IMR-90 (cell line): ENCODE measurements around the gene TCAP. TPM values are rescaled to one million over a fixed set of nuclear protein-coding genes. Genes with fewer than 3 reads are reported as not detected.

Source experiments
- ATAC-seq: fragments of 200-7000 bp; cut with Tn5 transposase; 2 replicates; pipeline ENCODE4 v1.9.1; 2020; ENCODE audit warnings: low read depth, mild to moderate bottlenecking, moderate library complexity
- BruUV-seq: library from RNA; stranded (reverse); fragments of 400-500 nt; replicated peaks from 2 replicates; lab custom pipeline; 2021; lab: Mats Ljungman, UMichigan
- CTCF ChIA-PET: fragments of 300-600 bp; formaldehyde crosslinking; extraction: SDS; loops from one replicate; lab custom pipeline; 2021; ENCODE audit warnings: antibody characterized with exemption; lab: Yijun Ruan, JAX
- POLR2A ChIA-PET: fragments of 300-600 bp; sonication (Branson Sonifier 250); formaldehyde crosslinking; loops from one replicate; lab custom pipeline; 2022; ENCODE audit warnings: antibody characterized with exemption; ENCODE audit not compliant: unreplicated experiment; lab: Charles Lee
- DNase-seq: peaks from one replicate; pipeline ENCODE4 v3.0.0; 2013
- H2AFZ ChIP-seq: replicated peaks from 2 replicates; pipeline ENCODE3; 2013; ENCODE audit warnings: low read length, mild to moderate bottlenecking; ENCODE audit not compliant: poor library complexity
- H2AK5ac ChIP-seq: 2 replicates; pipeline ENCODE4 v1.6.1; 2013; ENCODE audit warnings: low read depth, low read length, inconsistent platforms
- H2AK9ac ChIP-seq: replicated peaks from 2 replicates; pipeline ENCODE3; 2013; ENCODE audit warnings: mild to moderate bottlenecking, low read depth, low read length, moderate library complexity; ENCODE audit not compliant: poor library complexity
- H2BK120ac ChIP-seq: 2 replicates; pipeline ENCODE4 v1.6.1; 2013; ENCODE audit warnings: low read depth, low read length, inconsistent platforms
- H2BK15ac ChIP-seq: 3 replicates; pipeline ENCODE4 v1.6.1; 2013; ENCODE audit warnings: low read depth, low read length, inconsistent platforms
- H2BK20ac ChIP-seq: 2 replicates; pipeline ENCODE4 v1.6.1; 2013; ENCODE audit warnings: low read depth, mild to moderate bottlenecking, inconsistent platforms, low read length, moderate library complexity
- H2BK5ac ChIP-seq: 2 replicates; pipeline ENCODE4 v1.6.1; 2013; ENCODE audit warnings: mild to moderate bottlenecking, low read depth, low read length, inconsistent platforms; ENCODE audit not compliant: poor library complexity, severe bottlenecking
- H3K14ac ChIP-seq: replicated peaks from 2 replicates; pipeline ENCODE4 v1.6.1; 2013; ENCODE audit warnings: low read depth, low read length, inconsistent platforms
- H3K18ac ChIP-seq: 2 replicates; pipeline ENCODE4 v1.6.1; 2013; ENCODE audit warnings: low read depth, low read length, control low read depth
- H3K23ac ChIP-seq: 2 replicates; pipeline ENCODE4 v1.6.1; 2013; ENCODE audit warnings: low read depth, low read length, inconsistent platforms
- H3K27ac ChIP-seq: 2 replicates; pipeline ENCODE4 v1.5.1; 2013; ENCODE audit warnings: mild to moderate bottlenecking, control low read depth, low read length; ENCODE audit not compliant: insufficient read depth
- H3K27me3 ChIP-seq: 2 replicates; pipeline ENCODE4 v1.6.1; 2013; ENCODE audit warnings: low read length; ENCODE audit not compliant: control insufficient read depth, insufficient read depth
- H3K36me3 ChIP-seq: 2 replicates; pipeline ENCODE4 v1.6.1; 2013; ENCODE audit warnings: low read length, mixed read lengths; ENCODE audit not compliant: control insufficient read depth, insufficient read depth
- H3K4ac ChIP-seq: 2 replicates; pipeline ENCODE4 v1.6.1; 2013; ENCODE audit warnings: low read depth, low read length, inconsistent platforms
- H3K4me1 ChIP-seq: 2 replicates; pipeline ENCODE4 v1.6.1; 2013; ENCODE audit warnings: low read length, mixed read lengths; ENCODE audit not compliant: control insufficient read depth, insufficient read depth
- H3K4me2 ChIP-seq: 2 replicates; pipeline ENCODE4 v1.6.1; 2013; ENCODE audit warnings: low read depth, mild to moderate bottlenecking, control low read depth, low read length, moderate library complexity
- H3K4me3 ChIP-seq: 2 replicates; pipeline ENCODE4 v1.5.1; 2013; ENCODE audit warnings: low read depth, mild to moderate bottlenecking, control low read depth, low read length, moderate library complexity; ENCODE audit not compliant: insufficient read depth
- H3K56ac ChIP-seq: 2 replicates; pipeline ENCODE4 v1.6.1; 2013; ENCODE audit warnings: low read length, inconsistent platforms; ENCODE audit not compliant: insufficient read depth; ENCODE audit errors: extremely low read depth
- H3K79me1 ChIP-seq, 2 experiments: 2 replicates each; pipeline ENCODE4 v1.6.1; 2013; ENCODE audit warnings: low read length in 2 of 2, inconsistent platforms in 1 of 2, low read depth in 1 of 2
- H3K9ac ChIP-seq: 2 replicates; pipeline ENCODE4 v1.6.1; 2013; ENCODE audit warnings: low read depth, low read length, control low read depth
- H3K9me1 ChIP-seq: 2 replicates; pipeline ENCODE4 v1.6.1; 2013; ENCODE audit warnings: low read length, inconsistent platforms; ENCODE audit not compliant: insufficient read depth
- H3K9me3 ChIP-seq: 2 replicates; pipeline ENCODE4 v1.6.1; 2013; ENCODE audit warnings: low read length; ENCODE audit not compliant: control insufficient read depth, insufficient read depth
- H4K20me1 ChIP-seq: 2 replicates; pipeline ENCODE4 v1.6.1; 2013; ENCODE audit warnings: low read length, inconsistent platforms; ENCODE audit not compliant: insufficient read depth
- H4K5ac ChIP-seq: 2 replicates; pipeline ENCODE4 v1.6.1; 2013; ENCODE audit warnings: mild to moderate bottlenecking, low read depth, low read length, control low read depth
- H4K8ac ChIP-seq, 2 experiments: 2 replicates each; pipeline ENCODE4 v1.6.1; 2013; ENCODE audit warnings: low read depth in 2 of 2, low read length in 2 of 2, control low read depth in 1 of 2, inconsistent platforms in 1 of 2
- H4K91ac ChIP-seq: 2 replicates; pipeline ENCODE4 v1.6.1; 2013; ENCODE audit warnings: low read depth, low read length, inconsistent platforms; ENCODE audit not compliant: insufficient read depth
- CEBPB ChIP-seq: IDR thresholded peaks from 2 replicates; pipeline ENCODE4 v1.6.1; 2012; ENCODE audit warnings: low read depth, low read length, improper control_type of control experiment
- ELK1 ChIP-seq: fragments of 150-350 bp; IDR thresholded peaks from 2 replicates; pipeline ENCODE4 v1.6.1; 2016; ENCODE audit warnings: low read depth, mild to moderate bottlenecking, low read length, moderate library complexity, borderline replicate concordance
- FOS ChIP-seq: fragments of 150-350 bp; IDR thresholded peaks from 2 replicates; pipeline ENCODE4 v1.6.1; 2016; ENCODE audit warnings: low read depth, low read length
- MXI1 ChIP-seq: IDR thresholded peaks from 2 replicates; pipeline ENCODE4 v1.6.1; 2012; ENCODE audit warnings: low read depth, mild to moderate bottlenecking, low read length, moderate library complexity, borderline replicate concordance
- WGBS, 2 experiments: methylation state at CpG; one replicate each; pipeline versions ENCODE4 v1.1.5 to v1.1.7; 2013; ENCODE audit warnings: missing lambda C conversion rate in 2 of 2; ENCODE audit not compliant: insufficient read length in 1 of 2; ENCODE audit errors: extremely low coverage in 2 of 2; 5-methylcytosine and 5-hydroxymethylcytosine counted together
- dilution Hi-C: fragments of 300-500 bp; cut with HindIII; formaldehyde crosslinking; loops from one replicate; pipeline ENCODE4 v1.14.3; 2018; ENCODE audit warnings: low sequenced_read_pairs; ENCODE audit not compliant: unreplicated experiment
- in situ Hi-C: fragments of 300-500 bp; cut with MboI; formaldehyde crosslinking; loops from 3 replicates; pipeline ENCODE4 v1.14.3; 2019; ENCODE audit warnings: low sequenced_read_pairs, inconsistent platforms, mixed read lengths
- intact Hi-C: fragments of 100-400 bp; cut with micrococcal nuclease; formaldehyde crosslinking; loops from 2 replicates; pipeline ENCODE4 v1.10.0; 2022
- polyA plus RNA-seq, 3 experiments: library from polyadenylated mRNA; depleted of rRNA; stranded (reverse); fragments of >200 nt; gene quantifications; 2 replicates each; pipeline ENCODE4 v1.2.3, GENCODE V29; 2012; ENCODE audit warnings: low replicate concordance in 1 of 3
- total RNA-seq: library from RNA; depleted of rRNA; stranded (reverse); fragments of >200 nt; gene quantifications from 2 replicates; pipeline ENCODE4 v1.2.3, GENCODE V29; 2012

Gene TCAP
- total and polyA plus RNA-seq, 2 of the 4 experiments (the other 2 are of a cell fraction) = under 0.01 to 0.21 TPM

DNA sequence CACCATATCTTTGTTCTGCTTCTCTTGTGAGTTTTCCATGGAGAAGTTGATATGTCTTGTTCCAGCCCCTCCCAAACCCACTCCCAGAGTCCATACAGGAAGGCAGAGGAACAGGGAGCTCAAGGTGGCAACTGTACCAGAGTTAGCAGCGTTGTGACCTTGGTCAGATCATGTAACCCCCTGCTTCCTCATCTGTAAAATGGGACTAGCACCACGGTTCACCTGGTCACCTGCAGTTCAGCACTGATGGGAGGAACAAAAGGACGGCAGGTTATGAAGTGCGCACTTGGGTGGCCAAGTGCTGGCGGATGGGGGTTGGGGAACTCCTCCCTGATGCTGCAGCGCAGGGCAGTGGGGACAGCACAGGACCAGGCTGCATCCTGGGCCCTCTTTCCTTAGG is 49.7 kb upstream of the TCAP start (continued):
- no peak for TF ChIP-seq CEBPB

- no peak overlapping the region for H3K9ac ChIP-seq
- 0 out of 2 replicates have a peak overlapping the region, but pooled peaks have one; percentile 9 for H2AK5ac ChIP-seq
- no peak overlapping the region for H2AK9ac ChIP-seq
- H3K4ac ChIP-seq = no peak overlapping the region
- no CpG with 5 or more reads among the region's 3 CpGs for WGBS, 2 experiments
- no peak overlapping the region for H4K91ac ChIP-seq
- H2BK5ac ChIP-seq = no peak overlapping the region
- BruUV-seq = no TSS peak
- no peak for TF ChIP-seq ELK1
- TF ChIP-seq MXI1 = no peak
- TF ChIP-seq FOS = no peak
- no peak overlapping the region for H3K4me3 ChIP-seq
- CTCF ChIA-PET = no interaction called here
- POLR2A ChIA-PET = no interaction called here
- no peak overlapping the region for H2BK120ac ChIP-seq
- no peaks in the 10 kb centered on the region for H3K79me1 ChIP-seq
- H2AFZ ChIP-seq = peak overlapping the region; percentile 87
- H4K8ac ChIP-seq = no peak overlapping the region
- H3K56ac ChIP-seq = no peak overlapping the region
- peaks cover 57% of the 10 kb centered on the region for H3K27me3 ChIP-seq
- ATAC-seq (no peak), DNase-seq (no peak)
- H3K9me3 ChIP-seq = no peaks in the 10 kb centered on the region
- intact Hi-C loops (no loop called here), dilution Hi-C loops (no loop called here), in situ Hi-C loops (no loop called here)
- no peaks in the 10 kb centered on the region for H4K20me1 ChIP-seq
- no peak overlapping the region for H3K27ac ChIP-seq
- H3K23ac ChIP-seq = peak overlapping the region; percentile 42; the same call in 1 of the 2 replicates
- no peak overlapping the region for H2BK20ac ChIP-seq
- H3K18ac ChIP-seq = no peak overlapping the region
- no peak overlapping the region for H2BK15ac ChIP-seq
- H3K14ac ChIP-seq = no peak overlapping the region
- no peaks in the 10 kb centered on the region for H3K36me3 ChIP-seq
- H3K4me2 ChIP-seq = no peak overlapping the region
- H3K4me1 ChIP-seq = no peaks in the 10 kb centered on the region
- H3K9me1 ChIP-seq = no peaks in the 10 kb centered on the region
- H4K5ac ChIP-seq = no peak overlapping the region
Measured at GRCh38 chr17:39617100-39617445, 48.1 kb upstream of the TCAP start.
